GM23248 (cell line): ENCODE data around the gene LAMB3. TPM values are rescaled to one million over a fixed set of nuclear protein-coding genes. Genes with fewer than 3 reads are reported as not detected.

Source experiments
- DNase-seq: peaks from one replicate; pipeline ENCODE4 v3.0.0-alpha.2; 2015
- H2AFZ ChIP-seq: fragments of 200-600 bp; sonication (generic); 2 replicates; pipeline ENCODE4 v1.6.1; 2016; ENCODE audit warnings: antibody characterized with exemption
- H3F3A ChIP-seq: fragments of 200-600 bp; sonication (generic); 2 replicates; pipeline ENCODE4 v1.6.1; 2016; ENCODE audit warnings: mild to moderate bottlenecking, antibody characterized with exemption, mixed run types; ENCODE audit not compliant: insufficient read depth
- H3K27ac ChIP-seq: fragments of 200-600 bp; sonication (generic); 2 replicates; pipeline ENCODE4 v1.5.1; 2016; ENCODE audit warnings: mild to moderate bottlenecking
- H3K27me3 ChIP-seq: fragments of 200-600 bp; sonication (generic); replicated peaks from 2 replicates; pipeline ENCODE4 v1.6.1; 2016; ENCODE audit warnings: mild to moderate bottlenecking; ENCODE audit not compliant: insufficient read depth
- H3K36me3 ChIP-seq: fragments of 200-600 bp; sonication (generic); 2 replicates; pipeline ENCODE4 v1.6.1; 2016; ENCODE audit warnings: low read depth, mild to moderate bottlenecking
- H3K4me1 ChIP-seq: fragments of 200-600 bp; sonication (generic); 2 replicates; pipeline ENCODE4 v1.6.1; 2016; ENCODE audit warnings: mild to moderate bottlenecking; ENCODE audit not compliant: insufficient read depth
- H3K4me2 ChIP-seq: fragments of 200-600 bp; sonication (generic); one replicate; pipeline ENCODE4 v1.6.1; 2016; ENCODE audit warnings: mild to moderate bottlenecking; ENCODE audit not compliant: unreplicated experiment
- H3K4me3 ChIP-seq: fragments of 200-600 bp; sonication (generic); 2 replicates; pipeline ENCODE4 v1.5.1; 2016; ENCODE audit warnings: mild to moderate bottlenecking
- H3K79me2 ChIP-seq: fragments of 200-600 bp; sonication (generic); 2 replicates; pipeline ENCODE4 v1.6.1; 2016; ENCODE audit warnings: mild to moderate bottlenecking; ENCODE audit not compliant: insufficient read depth
- H3K9ac ChIP-seq: fragments of 200-600 bp; sonication (generic); 2 replicates; pipeline ENCODE4 v1.6.1; 2016; ENCODE audit warnings: mild to moderate bottlenecking
- H3K9me2 ChIP-seq: fragments of 200-600 bp; sonication (generic); 2 replicates; pipeline ENCODE4 v1.6.1; 2016; ENCODE audit warnings: mixed run types, mild to moderate bottlenecking, moderate library complexity; ENCODE audit not compliant: insufficient read depth
- H3K9me3 ChIP-seq: fragments of 200-600 bp; sonication (generic); one replicate; pipeline ENCODE4 v1.6.1; 2017; ENCODE audit warnings: low read depth
- H4K20me1 ChIP-seq: fragments of 200-600 bp; sonication (generic); 2 replicates; pipeline ENCODE4 v1.6.0; 2016; ENCODE audit not compliant: insufficient read depth
- EZH2 ChIP-seq: fragments of 200-600 bp; sonication (generic); IDR thresholded peaks from 2 replicates; pipeline ENCODE4 v1.6.1; 2018; ENCODE audit warnings: antibody characterized with exemption, mild to moderate bottlenecking; ENCODE audit not compliant: insufficient read depth, poor library complexity, severe bottlenecking
- EZH2phosphoT487 ChIP-seq: fragments of 200-600 bp; sonication (generic); IDR thresholded peaks from 2 replicates; pipeline ENCODE4 v1.6.1; 2018; ENCODE audit warnings: antibody characterized with exemption, moderate library complexity, mild to moderate bottlenecking, low read depth; ENCODE audit not compliant: insufficient read depth
- WGBS, 2 experiments: methylation state at CpG; one replicate each; pipeline ENCODE4 v1.1.6; 2015 to 2017; ENCODE audit warnings: low lambda C conversion rate in 2 of 2, low coverage in 1 of 2; ENCODE audit errors: missing lambda C conversion rate in 2 of 2; 5-methylcytosine and 5-hydroxymethylcytosine counted together
- in situ Hi-C: fragments of 300-500 bp; cut with MboI; formaldehyde crosslinking; loops from 2 replicates; pipeline ENCODE4 v1.15.0; 2020
- polyA plus RNA-seq: library from polyadenylated mRNA; unstranded; fragments of >200 nt; fragmentation: Nextera tagmentation; extraction: Ambion mirVana; gene quantifications from 2 replicates; pipeline ENCODE4 v1.2.1, GENCODE V29; 2016
- total RNA-seq: library from RNA; depleted of rRNA; stranded (reverse); fragments of >200 nt; shearing (Covaris generic); gene quantifications from 2 replicates; pipeline ENCODE4 v1.2.3, GENCODE V29; 2014

LAMB3 gene
- total and polyA plus RNA-seq, 2 experiments from 2014 or later = 3.0 to 6.8 TPM

GRCh38 chr1:209593747-209594146 is 58.5 kb downstream of the LAMB3 start:
- no peaks in the 10 kb centered on the region for H3K4me1 ChIP-seq
- in situ Hi-C loops = loop anchor here (25.0 kb wide), 1 partner anchor 394 kb away; no protein-coding TSS in a partner anchor
- H3K4me2 ChIP-seq = no peak overlapping the region
- H3K27me3 ChIP-seq = peaks cover 5% of the 10 kb centered on the region; the same call in 1 of the 2 replicates
- no peaks in the 10 kb centered on the region for H3K79me2 ChIP-seq
- no peaks in the 10 kb centered on the region for H3K36me3 ChIP-seq
- no peak overlapping the region for H2AFZ ChIP-seq
- no peaks in the 10 kb centered on the region for H3K9me2 ChIP-seq
- TF ChIP-seq EZH2phosphoT487 (no peak), EZH2 (no peak)
- no peak overlapping the region for H3K4me3 ChIP-seq
- H4K20me1 ChIP-seq = no peaks in the 10 kb centered on the region
- no peaks in the 10 kb centered on the region for H3F3A ChIP-seq
- no peak overlapping the region for H3K27ac ChIP-seq
- no peaks in the 10 kb centered on the region for H3K9me3 ChIP-seq
- no peak overlapping the region for H3K9ac ChIP-seq
- no peak for DNase-seq
- 22 to 29% methylated on average over 2 of the region's 2 CpGs for WGBS, 2 experiments

- no peaks in the 10 kb centered on the region for H4K20me1 ChIP-seq
- no peak for TF ChIP-seq EZH2phosphoT487
- no peak for TF ChIP-seq EZH2
- no peak overlapping the region for H3K27ac ChIP-seq
- H3K9ac ChIP-seq = no peak overlapping the region
- no peak overlapping the region for H3K4me2 ChIP-seq
- no peaks in the 10 kb centered on the region for H3K79me2 ChIP-seq
- 53% methylated on average over 6 of the region's 6 CpGs for WGBS, 2 experiments
- H3K9me2 ChIP-seq = no peaks in the 10 kb centered on the region
- DNase-seq = peak; percentile 56
- in situ Hi-C loops = loop anchor here (25.0 kb wide), 1 partner anchor 397 kb away; no protein-coding TSS in a partner anchor
- H2AFZ ChIP-seq = no peak overlapping the region
- peaks cover 15% of the 10 kb centered on the region for H3K27me3 ChIP-seq
- H3K36me3 ChIP-seq = no peaks in the 10 kb centered on the region
- H3K4me3 ChIP-seq = no peak overlapping the region
- no peaks in the 10 kb centered on the region for H3K4me1 ChIP-seq
- H3F3A ChIP-seq = no peaks in the 10 kb centered on the region
- H3K9me3 ChIP-seq = no peaks in the 10 kb centered on the region
Measured at GRCh38 chr1:209590405-209590804, 61.8 kb downstream of the LAMB3 start.

DNA sequence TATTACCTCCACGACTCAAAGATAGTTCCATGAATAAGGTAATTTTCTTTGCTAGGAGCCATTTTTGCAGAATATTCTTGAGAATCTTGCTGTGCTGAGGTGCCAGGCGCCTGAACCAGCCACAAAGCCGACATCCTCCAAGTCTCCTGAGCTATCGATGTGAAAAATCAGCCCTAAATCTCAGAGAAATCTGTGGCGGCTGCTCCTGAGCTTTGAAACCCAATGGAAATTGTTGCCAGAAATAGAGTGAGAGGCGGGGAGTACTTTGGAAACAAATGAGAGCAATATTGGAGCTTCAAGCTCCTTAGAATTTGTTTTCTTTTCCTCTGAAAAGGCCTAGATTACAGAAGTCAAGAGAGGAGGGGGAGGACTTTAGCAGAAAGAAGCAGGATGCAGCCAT is 62.4 kb downstream of the LAMB3 start:
- Histone ChIP-seq H3K9ac (no peak overlapping the region), H3K79me2 (no peaks in the 10 kb centered on the region), H3K4me3 (no peak overlapping the region), H3K36me3 (no peaks in the 10 kb centered on the region), H3K4me1 (no peaks in the 10 kb centered on the region), H3K27me3 (peaks cover 20% of the 10 kb centered on the region), H4K20me1 (no peaks in the 10 kb centered on the region), H3K9me3 (no peaks in the 10 kb centered on the region), H3K9me2 (no peaks in the 10 kb centered on the region), H3K27ac (no peak overlapping the region), H2AFZ (no peak overlapping the region), H3K4me2 (no peak overlapping the region), H3F3A (no peaks in the 10 kb centered on the region)
- no peak for DNase-seq
- in situ Hi-C loops = loop anchor here (25.0 kb wide), 1 partner anchor 397 kb away; no protein-coding TSS in a partner anchor
- TF ChIP-seq EZH2phosphoT487 (no peak), EZH2 (no peak)
- 82 to 88% methylated on average over 6 of the region's 6 CpGs for WGBS, 2 experiments

- peak; percentile 36 for DNase-seq
- Histone ChIP-seq H3K4me1 (no peaks in the 10 kb centered on the region), H2AFZ (no peak overlapping the region), H4K20me1 (no peaks in the 10 kb centered on the region), H3F3A (no peaks in the 10 kb centered on the region), H3K9me3 (no peaks in the 10 kb centered on the region), H3K27ac (no peak overlapping the region), H3K9ac (no peak overlapping the region), H3K36me3 (no peaks in the 10 kb centered on the region), H3K79me2 (no peaks in the 10 kb centered on the region), H3K4me2 (no peak overlapping the region), H3K4me3 (no peak overlapping the region), H3K27me3 (peaks cover 24% of the 10 kb centered on the region), H3K9me2 (no peaks in the 10 kb centered on the region)
- in situ Hi-C loops = loop anchor here (25.0 kb wide), 1 partner anchor 398 kb away; no protein-coding TSS in a partner anchor
- 72 to 84% methylated on average over 2 of the region's 2 CpGs for WGBS, 2 experiments
- no peak for TF ChIP-seq EZH2
- TF ChIP-seq EZH2phosphoT487 = no peak
Measured at GRCh38 chr1:209589440-209589839, 62.8 kb downstream of the LAMB3 start.

DNA sequence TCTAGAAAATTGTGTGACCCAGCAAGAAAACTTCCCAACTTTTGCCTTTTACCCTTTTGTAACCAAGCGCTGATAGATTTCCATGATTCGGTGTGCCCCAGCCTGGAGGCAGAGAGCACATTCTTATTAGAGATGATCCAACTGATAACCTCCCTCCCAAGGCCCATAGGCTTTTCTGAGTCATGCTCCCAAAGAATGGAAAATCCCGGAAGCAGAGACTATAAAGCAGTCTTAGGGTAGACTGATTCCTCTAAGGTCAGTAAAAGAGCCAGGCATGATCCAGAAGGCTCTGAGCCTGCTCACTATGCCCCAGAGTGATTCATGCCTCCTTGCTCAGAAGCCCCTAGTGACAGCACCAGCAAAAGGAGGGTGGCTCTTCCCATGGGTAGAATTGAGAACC is 64.4 kb downstream of the LAMB3 start:
- whole genome bisulfite sequencing, 2 experiments = 55 to 56% methylated on average over 3 of the region's 3 CpGs
- no peaks in the 10 kb centered on the region for H3K79me2 ChIP-seq
- peak; percentile 55 for DNase-seq

More for the DNA sequence above, 64.4 kb downstream of the LAMB3 start:
- no peaks in the 10 kb centered on the region for H4K20me1 ChIP-seq
- H3F3A ChIP-seq = no peaks in the 10 kb centered on the region
- no peak overlapping the region for H2AFZ ChIP-seq
- no peaks in the 10 kb centered on the region for H3K9me2 ChIP-seq
- H3K9ac ChIP-seq = no peak overlapping the region
- no peaks in the 10 kb centered on the region for H3K36me3 ChIP-seq
- TF ChIP-seq EZH2 = no peak
- H3K27me3 ChIP-seq = peaks cover 32% of the 10 kb centered on the region
- H3K4me1 ChIP-seq = peaks cover 8% of the 10 kb centered on the region; the same call in 1 of the 2 replicates
- H3K4me2 ChIP-seq = no peak overlapping the region
- in situ Hi-C loops = loop anchor here (25.0 kb wide), 1 partner anchor 400 kb away; no protein-coding TSS in a partner anchor
- H3K27ac ChIP-seq = no peak overlapping the region
- H3K9me3 ChIP-seq = no peaks in the 10 kb centered on the region
- H3K4me3 ChIP-seq = no peak overlapping the region
